ENCODE results near the gene KIF3A.
A peak's percentile ranks its signal among the peaks of the same experiment; 100 is the strongest.

Gene KIF3A

GRCh38 chr5:132775476-132775961 is 38.2 kb upstream of the KIF3A start:
- Mint-ChIP-seq H3K4me1 (peaks cover 8% of the 10 kb centered on the region), H3K27me3 (peaks cover 17% of the 10 kb centered on the region), H3K27ac (no peak overlapping the region), H3K9me3 (no peaks in the 10 kb centered on the region), H3K4me3 (peak overlapping the region; percentile 25), H3K36me3 (no peaks in the 10 kb centered on the region)
- ATAC-seq (ENCODE audit: low read depth) (no peak), DNase-seq (ENCODE audit: low spot score in 2 of 2) (no peak)

- Mint-ChIP-seq H3K27ac (no peak overlapping the region), H3K27me3 (peaks cover 16% of the 10 kb centered on the region), H3K36me3 (no peaks in the 10 kb centered on the region), H3K4me1 (peaks cover 8% of the 10 kb centered on the region), H3K9me3 (no peaks in the 10 kb centered on the region), H3K4me3 (no peak overlapping the region)
- ATAC-seq (ENCODE audit: low read depth) (no peak), DNase-seq (ENCODE audit: low spot score in 2 of 2) (no peak)
Observed at GRCh38 chr5:132774896-132775295, 37.5 kb upstream of the KIF3A start.

- Mint-ChIP-seq H3K9me3 (no peaks in the 10 kb centered on the region), H3K36me3 (no peaks in the 10 kb centered on the region), H3K4me1 (peaks cover 8% of the 10 kb centered on the region), H3K4me3 (no peak overlapping the region), H3K27ac (no peak overlapping the region), H3K27me3 (peaks cover 13% of the 10 kb centered on the region)
- DNase-seq (ENCODE audit: low spot score in 2 of 2): no peak
- no peak for ATAC-seq (ENCODE audit: low read depth)
Observed at GRCh38 chr5:132774406-132774805, 37.1 kb upstream of the KIF3A start.

- no peak overlapping the region for H3K4me3 Mint-ChIP-seq
Observed at GRCh38 chr5:132773601-132774355, 36.4 kb upstream of the KIF3A start.

GRCh38 chr5:132773114-132773513 is 35.8 kb upstream of the KIF3A start:
- no peak overlapping the region for H3K27ac Mint-ChIP-seq

More at GRCh38 chr5:132773601-132774355, 36.4 kb upstream of the KIF3A start:
- no peak overlapping the region for H3K27ac Mint-ChIP-seq
- no peak for DNase-seq (ENCODE audit: low spot score in 2 of 2)
- no peak for ATAC-seq (ENCODE audit: low read depth)
- H3K36me3 Mint-ChIP-seq: no peaks in the 10 kb centered on the region
- no peaks in the 10 kb centered on the region for H3K9me3 Mint-ChIP-seq
- H3K4me1 Mint-ChIP-seq: peaks cover 8% of the 10 kb centered on the region
- H3K27me3 Mint-ChIP-seq: peaks cover 8% of the 10 kb centered on the region

GRCh38 chr5:132772291-132773070 is 35.1 kb upstream of the KIF3A start:
- H3K4me3 Mint-ChIP-seq: no peak overlapping the region
- H3K36me3 Mint-ChIP-seq: no peaks in the 10 kb centered on the region
- DNase-seq (ENCODE audit: low spot score in 2 of 2): no peak

More at GRCh38 chr5:132773114-132773513, 35.8 kb upstream of the KIF3A start:
- DNase-seq (ENCODE audit: low spot score in 2 of 2) (no peak), ATAC-seq (ENCODE audit: low read depth) (no peak)
- H3K4me1 Mint-ChIP-seq: peaks cover 4% of the 10 kb centered on the region
- peaks cover 3% of the 10 kb centered on the region for H3K27me3 Mint-ChIP-seq
- no peaks in the 10 kb centered on the region for H3K36me3 Mint-ChIP-seq
- H3K4me3 Mint-ChIP-seq: no peak overlapping the region
- no peaks in the 10 kb centered on the region for H3K9me3 Mint-ChIP-seq

GRCh38 chr5:132771503-132771998 is 34.2 kb upstream of the KIF3A start:
- no peak for DNase-seq (ENCODE audit: low spot score in 2 of 2)
- H3K36me3 Mint-ChIP-seq: no peaks in the 10 kb centered on the region
- no peak overlapping the region for H3K27ac Mint-ChIP-seq
- no peaks in the 10 kb centered on the region for H3K27me3 Mint-ChIP-seq
- no peak for ATAC-seq (ENCODE audit: low read depth)
- no peak overlapping the region for H3K4me3 Mint-ChIP-seq
- no peaks in the 10 kb centered on the region for H3K9me3 Mint-ChIP-seq
- H3K4me1 Mint-ChIP-seq: no peaks in the 10 kb centered on the region

More at GRCh38 chr5:132772291-132773070, 35.1 kb upstream of the KIF3A start:
- Mint-ChIP-seq H3K4me1 (no peaks in the 10 kb centered on the region), H3K27ac (no peak overlapping the region), H3K9me3 (no peaks in the 10 kb centered on the region), H3K27me3 (no peaks in the 10 kb centered on the region)
- no peak for ATAC-seq (ENCODE audit: low read depth)

GRCh38 chr5:132770476-132771159 is 33.3 kb upstream of the KIF3A start:
- H3K4me3 Mint-ChIP-seq: no peak overlapping the region
- no peaks in the 10 kb centered on the region for H3K4me1 Mint-ChIP-seq
- DNase-seq (ENCODE audit: low spot score in 2 of 2) (no peak), ATAC-seq (ENCODE audit: low read depth) (no peak)
- no peaks in the 10 kb centered on the region for H3K9me3 Mint-ChIP-seq
- H3K27ac Mint-ChIP-seq: no peak overlapping the region
- H3K36me3 Mint-ChIP-seq: no peaks in the 10 kb centered on the region
- H3K27me3 Mint-ChIP-seq: no peaks in the 10 kb centered on the region

GRCh38 chr5:132768485-132768868 is 31.1 kb upstream of the KIF3A start:
- no peak overlapping the region for H3K27ac Mint-ChIP-seq
- H3K36me3 Mint-ChIP-seq: no peaks in the 10 kb centered on the region
- no peaks in the 10 kb centered on the region for H3K27me3 Mint-ChIP-seq
- no peaks in the 10 kb centered on the region for H3K4me1 Mint-ChIP-seq
- ATAC-seq (ENCODE audit: low read depth) (no peak), DNase-seq (ENCODE audit: low spot score in 2 of 2) (no peak)
- H3K9me3 Mint-ChIP-seq: no peaks in the 10 kb centered on the region
- no peak overlapping the region for H3K4me3 Mint-ChIP-seq

GRCh38 chr5:132767150-132767549 is 29.8 kb upstream of the KIF3A start:
- DNase-seq (ENCODE audit: low spot score in 2 of 2): no peak
- no peak for ATAC-seq (ENCODE audit: low read depth)
- H3K27me3 Mint-ChIP-seq: no peaks in the 10 kb centered on the region
- no peak overlapping the region for H3K27ac Mint-ChIP-seq
- no peaks in the 10 kb centered on the region for H3K9me3 Mint-ChIP-seq
- no peaks in the 10 kb centered on the region for H3K36me3 Mint-ChIP-seq
- no peaks in the 10 kb centered on the region for H3K4me1 Mint-ChIP-seq
- no peak overlapping the region for H3K4me3 Mint-ChIP-seq

- H3K27ac Mint-ChIP-seq: no peak overlapping the region
- H3K4me3 Mint-ChIP-seq: no peak overlapping the region
- DNase-seq (ENCODE audit: low spot score in 2 of 2): no peak
Observed at GRCh38 chr5:132766806-132767055, 29.4 kb upstream of the KIF3A start.

GRCh38 chr5:132766020-132766805 is 28.9 kb upstream of the KIF3A start:
- Mint-ChIP-seq H3K9me3 (no peaks in the 10 kb centered on the region), H3K27me3 (no peaks in the 10 kb centered on the region), H3K27ac (no peak overlapping the region), H3K36me3 (no peaks in the 10 kb centered on the region), H3K4me3 (no peak overlapping the region), H3K4me1 (no peaks in the 10 kb centered on the region)
- no peak for ATAC-seq (ENCODE audit: low read depth)
- DNase-seq (ENCODE audit: low spot score in 2 of 2): no peak

More at GRCh38 chr5:132766806-132767055, 29.4 kb upstream of the KIF3A start:
- H3K9me3 Mint-ChIP-seq: no peaks in the 10 kb centered on the region
- no peak for ATAC-seq (ENCODE audit: low read depth)
- no peaks in the 10 kb centered on the region for H3K36me3 Mint-ChIP-seq
- no peaks in the 10 kb centered on the region for H3K4me1 Mint-ChIP-seq
- H3K27me3 Mint-ChIP-seq: no peaks in the 10 kb centered on the region

- ATAC-seq (ENCODE audit: low read depth) (no peak), DNase-seq (ENCODE audit: low spot score in 2 of 2) (no peak)
- Mint-ChIP-seq H3K27me3 (no peaks in the 10 kb centered on the region), H3K9me3 (no peaks in the 10 kb centered on the region), H3K27ac (no peak overlapping the region), H3K36me3 (no peaks in the 10 kb centered on the region), H3K4me1 (no peaks in the 10 kb centered on the region), H3K4me3 (no peak overlapping the region)
Observed at GRCh38 chr5:132765311-132766019, 28.1 kb upstream of the KIF3A start.

Measured in memory B cell (primary cell).